GM21367 (cell line): Measurements from ENCODE around the gene SURF1.
"Not testable (repeated sequence)": the region's sequence is repeated elsewhere in the genome, so short reads cannot be mapped to it uniquely, and the experiment has no call there.

ENCODE experiments used
- ATAC-seq: cut with Tn5 transposase; IDR thresholded peaks from one replicate; pipeline ENCODE4 v1.9.1; 2021; ENCODE audit not compliant: unreplicated experiment

SURF1 gene

GRCh38 chr9:133384736-133385321 is 28.5 kb upstream of the SURF1 start:
- no peak for ATAC-seq

GRCh38 chr9:133383438-133383837 is 27.2 kb upstream of the SURF1 start:
- no peak for ATAC-seq

- no peak for ATAC-seq
Observed at GRCh38 chr9:133382507-133383141, 26.3 kb upstream of the SURF1 start.

- ATAC-seq, result no peak
Observed at GRCh38 chr9:133380734-133381133, 24.4 kb upstream of the SURF1 start.

- no peak for ATAC-seq
Observed at GRCh38 chr9:133379153-133380086, 23.1 kb upstream of the SURF1 start.

GRCh38 chr9:133378408-133378962 is 22.2 kb upstream of the SURF1 start:
- ATAC-seq, result no peak

GRCh38 chr9:133377721-133378216 is 21.5 kb upstream of the SURF1 start:
- no peak for ATAC-seq

GRCh38 chr9:133377280-133377679 is 21.0 kb upstream of the SURF1 start:
- not testable (repeated sequence) for ATAC-seq

GRCh38 chr9:133375724-133376654 is 19.7 kb upstream of the SURF1 start, which contains the start of the genes STKLD1 and SURF4:
TSS of gene STKLD1 (plus strand) at chr9:133376366. CDS start at chr9:133376474, 108 bp downstream.
TSS of gene SURF4 (minus strand) at chr9:133376060. CDS start at chr9:133375969, 91 bp downstream.
- peak; percentile 84 for ATAC-seq

- peak; percentile 4 for ATAC-seq
Observed at GRCh38 chr9:133375116-133375723, 18.9 kb upstream of the SURF1 start.

GRCh38 chr9:133374612-133375115 is 18.4 kb upstream of the SURF1 start:
- no peak for ATAC-seq

- no peak for ATAC-seq
Observed at GRCh38 chr9:133372144-133372543, 15.9 kb upstream of the SURF1 start.

GRCh38 chr9:133371261-133371711 is 15.0 kb upstream of the SURF1 start:
- ATAC-seq, result no peak

GRCh38 chr9:133370685-133371084 is 14.4 kb upstream of the SURF1 start:
- ATAC-seq, result no peak

GRCh38 chr9:133369933-133370332 is 13.6 kb upstream of the SURF1 start:
- no peak for ATAC-seq

- no peak for ATAC-seq
Observed at GRCh38 chr9:133369422-133369821, 13.1 kb upstream of the SURF1 start.

- ATAC-seq, result no peak
Observed at GRCh38 chr9:133368249-133368881, 12.1 kb upstream of the SURF1 start.

- no peak for ATAC-seq
Observed at GRCh38 chr9:133367778-133368177, 11.5 kb upstream of the SURF1 start.

GRCh38 chr9:133367221-133367620 is 10.9 kb upstream of the SURF1 start:
- no peak for ATAC-seq
